Activated T-cell treated with anti-CD3 and anti-CD28 coated beads, Interleukin-2, amount 50 U/mL, for 48 hours (primary cell): ENCODE results near the gene ECHDC3.
"Not testable (repeated sequence)": the region's sequence is repeated elsewhere in the genome, so short reads cannot be mapped to it uniquely, and the experiment has no call there.

ENCODE experiments used
- DNase-seq, 2 experiments: peaks; one replicate each; pipeline ENCODE4 v3.0.0-alpha.2; 2020

ECHDC3 gene

DNA sequence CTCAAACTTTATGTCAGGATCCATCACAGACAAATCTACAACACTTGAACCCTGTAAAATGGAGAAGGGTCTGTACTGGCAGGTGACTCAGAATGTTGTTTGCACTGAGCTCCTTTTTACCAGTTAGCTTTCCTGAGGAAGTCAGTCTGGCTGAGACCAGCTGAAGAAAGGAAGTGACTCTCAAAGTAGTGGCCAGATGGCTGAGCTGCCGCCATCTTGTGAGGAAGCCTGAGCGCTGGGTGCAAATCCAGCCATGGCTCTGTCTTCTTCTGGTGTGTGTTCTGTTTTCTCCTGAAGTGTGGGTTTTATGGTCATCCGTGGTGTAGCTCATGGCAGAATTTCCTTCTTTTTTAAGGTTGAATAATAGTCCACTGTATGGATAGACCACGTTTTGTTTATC is 25.5 kb upstream of the ECHDC3 start:
- DNase-seq, result no peak

DNA sequence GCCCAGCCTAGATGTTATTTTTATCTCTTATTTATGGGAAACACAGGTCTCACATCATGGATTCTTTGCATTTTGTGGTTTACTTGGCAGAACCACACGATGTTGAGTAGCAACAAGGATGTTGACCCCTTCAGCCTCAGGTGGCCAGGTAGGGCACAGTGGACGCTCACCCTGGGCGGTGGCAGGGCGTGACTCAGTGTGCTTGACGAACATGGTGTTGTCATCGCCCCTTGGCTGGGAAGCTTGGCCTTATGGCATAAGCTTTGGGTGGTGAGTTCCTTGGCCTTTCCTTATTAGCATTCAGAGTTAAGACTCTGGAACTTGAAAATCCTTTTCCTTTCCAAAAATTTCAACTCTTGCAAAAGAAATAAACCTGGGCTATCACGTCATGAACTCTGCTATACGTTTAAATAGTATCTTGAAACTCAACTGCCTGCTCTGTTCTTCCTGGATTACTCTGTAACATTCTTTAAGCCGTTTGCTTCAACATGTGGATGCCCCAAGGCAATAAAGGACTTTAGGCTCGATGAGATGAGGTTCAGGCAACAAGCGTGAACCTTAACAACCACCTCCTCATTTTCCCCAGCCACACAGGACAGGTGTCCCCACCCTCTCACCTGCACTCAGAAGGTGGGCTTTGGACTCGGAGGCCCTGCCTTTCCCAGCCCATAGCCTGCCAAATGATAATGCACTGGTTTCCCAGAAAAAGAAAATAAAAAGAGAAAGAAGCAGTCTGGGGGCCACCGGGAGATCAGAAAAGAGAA is 22.5 kb upstream of the ECHDC3 start:
- no peak for DNase-seq

DNA sequence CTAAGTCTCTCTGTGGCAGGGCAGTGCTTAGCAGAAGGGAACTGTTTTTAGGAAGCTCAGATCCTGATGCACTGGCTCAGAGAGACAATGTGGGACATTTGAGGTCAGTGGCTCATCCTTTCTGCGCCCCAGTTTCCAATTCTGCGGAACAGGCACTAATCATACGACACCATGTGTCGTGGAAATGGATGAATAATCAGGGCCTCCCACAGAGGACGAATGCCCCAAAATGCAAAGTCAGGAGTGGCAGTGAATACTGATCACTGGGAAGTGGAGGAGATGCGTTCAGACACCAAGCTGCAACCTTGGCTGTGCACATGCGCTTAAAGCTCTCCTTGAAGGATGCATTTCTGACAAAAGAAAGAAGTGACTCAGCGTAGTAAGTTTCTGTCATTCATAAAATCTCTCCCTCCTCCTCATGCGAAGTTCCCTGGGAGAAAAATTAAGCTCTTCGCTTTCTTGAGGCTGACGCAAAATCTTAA is 21.9 kb upstream of the ECHDC3 start:
- DNase-seq, result peak in 1 of 2 experiments; percentile 32

DNA sequence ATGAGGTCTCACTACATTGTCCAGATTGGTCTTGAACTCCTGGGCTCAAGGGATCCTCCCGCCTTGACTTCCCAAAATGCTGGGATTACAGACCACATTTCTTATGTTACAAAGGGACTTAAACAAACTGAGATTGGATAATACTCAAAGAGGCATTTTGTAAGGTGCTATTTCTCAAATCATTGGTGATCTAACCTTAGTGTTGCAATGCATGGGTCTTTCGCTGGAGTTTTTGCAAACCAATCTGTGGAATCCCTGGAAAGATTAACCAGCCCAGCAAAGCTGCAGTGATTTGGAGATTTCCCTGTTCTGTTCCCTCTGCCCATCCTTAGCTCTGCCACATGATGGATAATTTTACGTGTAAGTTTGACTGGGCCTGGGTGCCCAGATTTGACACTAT is 20.4 kb upstream of the ECHDC3 start:
- DNase-seq, result no peak

DNA sequence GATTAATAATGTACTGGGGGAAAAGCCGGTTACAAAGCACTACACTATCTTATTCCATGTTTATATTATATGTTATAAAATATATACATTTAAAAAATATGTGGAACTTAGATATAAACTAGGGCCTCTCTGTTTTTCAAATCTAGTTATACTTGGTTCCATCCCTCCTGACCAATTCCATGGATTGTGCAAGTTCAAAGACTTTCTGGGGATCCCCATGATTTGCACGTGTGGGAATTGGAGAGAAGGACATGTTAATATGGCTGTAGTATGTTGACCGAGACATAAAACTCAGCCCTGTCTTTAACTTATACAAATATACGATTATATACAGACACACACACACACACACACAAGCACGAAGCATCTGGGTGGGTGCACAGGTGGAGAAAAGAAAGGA is 18.8 kb upstream of the ECHDC3 start:
- no peak for DNase-seq

DNA sequence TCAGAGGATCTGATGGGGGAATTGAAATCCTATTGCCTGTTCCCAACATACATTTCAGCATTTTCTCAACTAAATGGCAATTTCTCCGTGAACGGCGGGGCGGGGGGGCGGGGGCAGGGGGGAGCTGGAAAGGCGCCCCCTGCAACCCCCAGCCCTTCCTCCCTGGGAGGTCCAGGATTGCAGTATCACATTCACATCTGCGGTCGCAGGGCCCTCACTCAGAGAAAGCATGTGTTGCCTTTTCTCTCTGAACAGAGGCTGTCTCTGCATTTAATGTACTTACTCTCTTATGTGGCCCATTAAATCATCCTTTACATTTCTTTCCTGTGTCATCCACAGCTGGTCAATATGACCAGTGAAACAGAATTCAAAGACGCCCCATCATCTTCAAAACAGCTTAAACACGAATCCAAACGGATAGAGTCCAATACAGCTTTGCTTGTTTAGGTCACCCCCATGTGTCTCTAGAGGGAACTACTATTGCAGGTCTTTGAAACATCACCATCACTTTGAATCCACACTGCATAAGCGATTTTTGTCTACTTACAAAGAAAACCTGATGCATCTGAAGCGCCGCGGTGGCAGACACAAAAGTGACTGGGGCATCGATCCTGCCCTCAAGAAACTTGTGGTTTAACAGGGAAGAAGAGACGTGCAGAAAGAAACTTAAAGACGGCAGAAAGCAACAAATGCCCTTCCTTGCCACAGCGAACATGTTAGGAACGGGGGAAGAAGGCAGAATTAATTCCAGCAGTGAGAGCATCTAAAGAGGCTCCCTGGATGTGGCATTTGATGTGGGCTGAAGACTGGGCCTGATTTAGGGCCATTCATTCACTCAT is 17.0 kb upstream of the ECHDC3 start:
- no peak for DNase-seq

DNA sequence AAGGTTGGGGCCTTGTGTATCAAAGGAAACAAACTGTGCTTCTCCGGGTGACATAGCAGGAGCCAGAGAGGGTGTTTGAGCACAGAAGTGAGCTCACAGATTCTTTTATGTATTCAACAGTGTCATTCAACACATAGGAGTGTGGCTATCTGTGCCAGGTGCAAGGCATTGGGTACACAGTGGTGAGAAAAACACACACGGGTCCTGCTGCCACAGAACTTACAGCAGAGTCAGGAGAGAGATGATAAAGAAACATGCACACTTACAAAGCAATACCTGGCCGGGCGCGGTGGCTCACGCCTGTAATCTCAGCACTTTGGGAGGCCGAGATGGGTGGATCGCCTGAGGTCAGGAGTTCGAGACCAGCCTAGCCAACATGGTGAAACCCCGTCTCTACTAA is 16.3 kb upstream of the ECHDC3 start:
- no peak for DNase-seq

DNA sequence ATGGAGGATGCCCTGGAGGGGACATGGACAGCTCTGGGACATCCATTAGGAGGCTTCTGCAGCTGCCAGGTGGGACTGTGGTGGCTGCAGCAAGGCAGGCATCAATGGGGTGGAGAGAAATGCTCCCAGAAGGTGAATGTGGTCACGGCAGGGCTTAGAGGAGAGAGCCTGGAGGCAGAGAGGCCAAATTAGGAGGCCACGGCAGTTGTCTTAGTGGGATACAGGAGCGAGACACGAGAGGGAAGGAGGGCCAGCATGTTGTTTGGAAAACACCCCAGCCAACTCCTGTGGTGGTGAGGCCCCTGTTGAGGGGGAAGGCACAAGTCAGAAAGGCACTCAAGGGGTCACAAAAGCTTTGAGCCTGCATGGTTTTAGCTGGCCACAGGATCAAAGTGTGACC is 14.6 kb upstream of the ECHDC3 start:
- no peak for DNase-seq

DNA sequence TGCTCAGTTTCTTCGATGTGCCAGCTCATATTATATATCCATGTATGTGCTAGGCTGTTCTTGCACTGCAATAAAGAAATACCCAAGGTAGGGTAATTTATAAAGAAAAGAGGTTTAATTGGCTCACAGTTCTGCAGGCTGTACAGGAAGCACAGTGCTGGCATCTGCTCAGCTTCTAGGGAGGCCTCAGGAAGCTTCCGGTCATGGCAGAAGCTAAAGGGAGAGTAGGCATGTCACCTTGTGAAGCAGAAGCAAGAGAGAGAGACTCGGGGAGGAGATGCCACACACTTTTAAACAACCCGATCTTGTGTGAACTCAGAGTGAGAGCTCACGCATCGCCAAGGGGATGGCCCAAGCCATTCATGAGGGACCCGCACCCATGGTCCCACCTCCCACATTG is 13.8 kb upstream of the ECHDC3 start:
- no peak for DNase-seq

DNA sequence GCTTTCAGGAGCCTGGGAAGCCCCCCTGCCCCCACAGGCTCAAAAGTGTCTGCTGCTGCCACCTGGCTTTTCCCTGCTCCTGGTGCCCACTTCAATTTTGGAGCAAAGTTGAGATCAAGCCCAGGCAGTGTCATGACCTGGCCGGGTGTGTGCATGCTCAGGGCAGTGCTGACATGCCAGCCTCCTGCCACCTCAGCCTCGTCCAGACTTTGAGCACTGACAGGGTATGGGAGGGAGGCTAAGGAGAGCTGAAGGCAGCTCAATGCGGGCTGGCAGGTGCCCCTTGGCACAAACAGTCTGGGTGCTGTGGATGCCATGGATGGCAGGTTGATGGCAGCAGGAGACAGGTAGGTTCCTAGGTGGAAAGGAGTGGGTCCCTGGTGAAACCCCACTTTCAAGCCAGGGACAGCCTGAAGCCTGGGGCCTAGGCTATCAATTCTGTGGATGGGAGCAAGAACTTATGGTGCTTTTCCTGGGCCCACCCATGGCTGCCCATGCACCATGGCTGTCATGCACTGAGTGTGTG is 12.3 kb upstream of the ECHDC3 start:
- DNase-seq, result no peak

DNA sequence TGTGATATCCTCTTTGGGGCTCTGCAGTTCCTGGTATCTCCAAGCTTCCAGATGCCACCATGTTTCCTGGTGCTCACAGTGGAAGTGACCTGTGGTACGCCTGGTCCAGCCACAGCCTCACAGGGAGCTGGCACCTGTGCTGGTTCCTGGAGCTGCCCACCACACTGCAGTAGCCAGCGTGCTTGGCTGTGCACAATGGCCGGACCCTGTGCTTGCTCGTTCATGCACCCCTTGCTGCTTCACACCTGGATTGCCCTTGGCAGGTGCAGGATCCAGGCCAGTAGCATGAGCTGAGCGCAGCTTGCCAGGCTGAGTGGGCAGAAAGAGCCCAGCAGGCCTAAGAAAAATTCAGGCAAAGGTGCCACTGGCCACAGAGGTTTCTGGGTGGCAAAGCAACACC is 11.4 kb upstream of the ECHDC3 start:
- no peak for DNase-seq

DNA sequence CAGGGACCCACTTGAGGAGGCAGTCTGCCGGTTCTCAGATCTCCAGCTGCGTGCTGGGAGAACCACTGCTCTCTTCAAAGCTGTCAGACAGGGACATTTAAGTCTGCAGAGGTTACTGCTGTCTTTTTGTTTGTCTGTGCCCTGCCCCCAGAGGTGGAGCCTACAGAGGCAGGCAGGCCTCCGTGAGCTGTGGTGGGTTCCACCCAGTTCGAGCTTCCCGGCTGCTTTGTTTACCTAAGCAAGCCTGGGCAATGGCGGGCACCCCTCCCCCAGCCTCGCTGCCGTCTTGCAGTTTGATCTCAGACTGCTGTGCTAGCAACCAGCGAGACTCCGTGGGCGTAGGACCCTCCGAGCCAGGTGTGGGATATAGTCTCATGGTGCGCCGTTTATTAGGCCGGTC is 5.4 kb upstream of the ECHDC3 start:
- not testable (repeated sequence) for DNase-seq

DNA sequence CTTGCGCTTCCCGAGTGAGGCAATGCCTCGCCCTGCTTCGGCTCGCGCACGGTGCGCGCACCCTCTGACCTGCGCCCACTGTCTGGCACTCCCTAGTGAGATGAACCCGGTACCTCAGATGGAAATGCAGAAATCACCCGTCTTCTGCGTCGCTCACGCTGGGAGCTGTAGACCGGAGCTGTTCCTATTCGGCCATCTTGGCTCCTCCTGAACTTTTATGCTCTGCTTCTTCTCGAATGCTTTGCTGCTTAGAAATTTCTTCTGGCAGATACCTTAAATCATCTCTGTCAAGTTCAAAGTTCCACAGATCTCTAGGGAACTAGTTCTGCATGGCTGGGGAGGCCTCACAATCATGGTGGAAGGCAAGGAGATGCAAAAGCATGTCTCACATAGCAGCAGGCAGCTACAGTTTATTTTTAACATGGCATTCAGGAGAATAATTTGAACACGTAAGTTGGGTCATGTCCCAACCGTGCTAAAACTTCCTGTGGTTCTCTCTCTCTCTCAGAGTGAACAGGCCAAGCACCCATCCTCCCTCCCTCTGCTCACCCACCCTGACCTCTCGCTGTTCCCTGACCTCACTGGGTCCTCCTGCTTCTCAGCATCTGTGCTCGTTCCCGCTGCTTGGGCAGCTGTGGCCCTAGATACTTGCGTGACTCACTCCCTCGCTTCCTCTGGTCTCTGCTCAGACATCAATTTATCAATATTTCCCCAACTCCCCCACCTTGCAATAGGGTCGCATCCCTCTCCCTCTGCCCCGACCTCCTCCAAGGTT is 4.7 kb upstream of the ECHDC3 start:
- not testable (repeated sequence) for DNase-seq

DNA sequence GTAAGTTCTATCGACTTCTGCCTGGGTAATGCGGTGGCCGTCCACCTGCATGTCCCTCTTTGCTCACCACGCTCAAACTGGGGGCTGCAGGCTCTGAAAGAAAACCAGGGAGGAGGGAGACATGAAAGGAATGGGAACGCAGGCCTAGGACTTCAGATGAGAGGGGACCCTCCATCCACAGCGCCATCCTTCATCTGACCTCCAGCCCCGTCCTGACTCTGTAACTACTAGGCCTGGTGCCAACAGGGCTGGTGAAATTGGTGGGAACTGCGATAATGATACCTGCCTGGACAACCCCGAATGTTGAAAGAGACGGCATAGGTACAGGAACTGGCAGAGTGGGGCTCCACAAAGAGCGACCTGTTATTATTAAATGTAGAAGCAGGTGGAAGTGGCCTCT is 1.3 kb upstream of the ECHDC3 start:
- DNase-seq, result no peak

DNA sequence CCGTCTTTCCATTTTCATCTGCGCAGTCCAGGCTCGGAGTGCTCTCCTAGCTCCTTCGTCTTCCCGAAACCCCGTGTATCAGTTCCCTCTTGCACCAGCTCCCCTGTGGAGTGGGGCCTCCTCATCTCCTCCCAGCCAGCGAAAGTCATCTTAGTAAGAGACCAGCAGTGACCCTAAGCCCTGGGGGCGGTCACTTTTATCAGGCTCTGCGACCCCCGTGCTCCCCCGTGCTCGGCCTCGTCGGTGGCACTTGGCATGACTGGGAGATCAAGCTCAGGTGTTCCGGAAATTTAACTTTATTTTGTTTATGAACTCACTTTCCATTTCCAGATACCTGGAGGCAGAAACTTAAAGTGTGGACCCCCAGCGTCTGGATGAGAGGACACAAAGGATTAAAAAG is 574 bp upstream of the ECHDC3 start:
- DNase-seq, result no peak

DNA sequence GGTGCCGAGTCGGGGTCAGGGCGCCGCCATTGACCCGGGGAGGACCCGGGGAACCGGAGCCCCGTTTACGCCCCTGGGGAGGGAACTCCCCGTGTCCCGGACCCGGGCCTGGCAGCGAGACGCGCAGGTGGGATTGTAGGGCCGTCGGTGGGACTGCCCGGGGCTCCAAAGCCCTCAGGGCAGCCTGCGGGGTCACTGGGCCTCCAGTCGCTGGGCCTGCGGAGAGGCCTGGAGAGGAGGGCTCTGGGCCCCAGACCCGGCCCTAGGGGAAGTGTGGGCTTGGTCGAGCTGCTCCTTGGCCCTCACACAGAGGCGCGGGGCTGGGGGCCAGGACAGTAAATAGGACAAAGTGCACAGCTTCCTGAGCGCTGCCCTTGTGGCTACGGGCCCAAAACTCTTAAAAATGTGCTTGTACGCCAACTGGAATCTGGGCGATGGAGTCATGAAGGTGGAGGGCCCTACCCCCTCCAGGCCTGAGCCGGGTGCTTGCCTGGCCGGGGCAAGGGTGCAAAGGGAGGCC is 657 bp downstream of the ECHDC3 start:
- DNase-seq, result peak in 1 of 2 experiments; percentile 24

DNA sequence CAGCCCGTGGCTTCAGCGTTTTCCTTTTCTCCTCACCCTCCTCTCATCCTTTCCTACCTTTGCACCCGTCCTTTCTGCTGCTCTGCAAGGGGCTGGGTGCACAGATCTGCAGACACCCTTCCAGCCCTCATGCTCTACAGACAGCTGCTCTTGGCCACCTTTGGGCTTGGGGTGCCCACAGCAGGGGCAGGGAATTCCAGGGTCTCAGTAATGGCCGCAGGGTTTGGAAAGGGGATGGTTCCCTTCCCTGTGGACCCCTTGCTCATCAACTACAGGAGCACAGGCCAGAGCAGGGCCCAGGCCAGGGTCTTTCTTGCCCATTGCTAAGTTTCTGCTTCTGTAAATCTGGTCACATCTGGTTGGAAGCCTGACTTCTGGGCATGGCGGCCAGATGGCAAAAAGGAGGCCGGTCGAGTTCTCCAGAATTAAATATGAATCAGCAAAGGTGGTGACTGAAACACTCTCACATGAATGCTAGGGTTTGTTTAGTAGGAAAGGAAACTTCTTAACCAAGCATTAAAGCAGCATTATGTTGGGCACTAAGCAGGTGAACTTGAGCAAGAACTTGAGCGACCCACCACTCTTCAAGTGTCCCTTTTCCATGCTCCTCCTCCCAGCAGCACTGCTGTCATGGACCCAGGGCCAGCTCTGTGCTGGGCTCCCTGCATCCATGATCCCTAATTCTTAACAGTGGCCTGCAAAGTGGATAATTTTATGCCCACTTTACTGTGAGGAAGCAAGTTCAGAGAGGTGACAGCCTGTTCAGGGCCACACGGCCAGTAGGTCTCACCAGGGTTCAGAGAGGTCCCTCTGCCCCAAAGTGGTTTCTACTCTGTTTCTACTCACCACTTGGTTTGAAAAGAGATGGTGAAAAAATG is 1.5 kb downstream of the ECHDC3 start:
- DNase-seq, result no peak

DNA sequence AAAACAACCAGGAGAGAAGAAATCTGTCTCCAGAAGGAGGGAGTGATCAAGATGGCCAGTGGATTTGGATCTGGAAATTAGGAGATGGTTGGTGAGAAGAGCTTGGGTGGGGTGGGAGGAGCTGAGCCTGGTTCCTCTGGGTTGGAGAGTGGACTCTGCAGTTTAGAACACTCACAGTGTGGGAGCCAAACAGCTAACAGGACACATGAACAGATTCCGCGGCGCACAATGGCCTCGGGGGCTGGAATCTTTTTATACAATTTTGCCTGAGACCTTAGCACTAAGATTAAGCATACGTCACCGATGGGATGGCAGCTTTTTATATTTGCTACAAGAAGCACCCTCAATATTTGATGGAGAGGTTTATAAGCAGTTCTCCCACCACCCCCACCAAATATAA is 2.9 kb downstream of the ECHDC3 start:
- no peak for DNase-seq

DNA sequence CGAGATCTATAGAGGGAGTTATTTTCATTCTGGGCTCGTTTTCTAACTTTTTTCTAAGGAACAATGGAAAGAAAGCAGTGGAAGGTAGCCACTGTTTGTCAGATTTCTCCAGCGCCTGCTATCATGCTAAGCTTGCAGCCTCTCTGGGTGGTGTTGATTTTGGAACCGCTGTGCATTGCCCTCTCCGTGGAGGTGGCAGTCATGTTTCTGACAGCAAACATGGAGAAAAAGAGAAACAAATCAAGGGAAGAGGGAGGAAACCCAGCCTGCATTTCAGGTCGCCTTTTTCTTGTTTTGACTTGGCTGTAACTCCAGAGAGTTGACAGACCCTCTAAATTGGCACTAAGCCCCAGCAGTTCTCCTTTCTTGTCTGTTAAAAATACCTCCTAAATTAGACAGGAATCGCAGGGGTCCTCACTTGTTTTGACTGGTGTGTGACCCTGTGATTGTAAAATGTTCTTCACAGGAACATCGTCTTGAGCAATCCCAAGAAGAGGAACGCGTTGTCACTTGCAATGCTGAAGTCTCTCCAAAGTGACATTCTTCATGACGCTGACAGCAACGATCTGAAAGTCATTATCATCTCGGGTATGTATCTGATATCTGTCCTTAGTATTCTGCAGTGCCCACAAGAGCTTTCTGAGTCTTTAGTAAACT is 4.8 kb downstream of the ECHDC3 start:
- DNase-seq, result no peak

DNA sequence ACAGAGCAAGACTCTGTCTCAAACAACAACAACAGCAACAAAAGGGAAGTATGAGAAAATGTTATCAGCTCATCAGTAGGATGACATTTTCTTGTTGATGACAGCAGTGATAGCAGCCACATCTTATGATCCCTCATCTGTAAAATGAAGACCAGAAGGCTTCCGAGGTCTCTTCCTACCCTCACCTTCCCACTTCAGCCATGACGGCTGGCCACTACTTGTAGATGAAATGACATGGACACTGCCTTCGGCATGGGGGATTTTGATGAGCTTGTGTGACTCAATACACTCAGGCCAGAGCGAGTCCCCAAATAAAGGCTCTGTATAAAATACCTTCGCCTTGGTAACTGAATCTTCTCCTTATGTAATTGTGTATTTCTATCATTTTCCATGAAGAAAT is 6.7 kb downstream of the ECHDC3 start:
- DNase-seq, result no peak

DNA sequence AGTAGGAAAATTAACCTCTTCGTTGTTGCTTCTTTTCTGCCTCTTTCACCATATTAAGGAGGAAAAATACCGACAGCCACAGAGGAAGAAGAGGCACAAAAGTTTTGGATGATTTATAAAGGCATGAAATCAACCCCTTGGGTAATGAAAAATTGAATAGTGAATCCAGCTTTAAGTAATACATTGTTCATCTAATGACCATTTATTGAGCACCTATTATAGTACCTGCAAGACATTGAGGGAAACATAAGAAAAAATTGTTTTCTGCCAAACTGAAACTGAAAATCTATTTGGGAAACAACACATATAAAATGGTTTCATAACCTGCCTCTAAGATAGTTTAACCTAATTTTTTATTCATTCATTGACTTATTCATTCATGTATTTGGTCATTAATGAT is 8.2 kb downstream of the ECHDC3 start:
- DNase-seq, result no peak
